Fibroblast of skin of scalp (primary cell): Measurements from ENCODE around the gene WDR37.
A peak's percentile ranks its signal among the peaks of the same experiment; 100 is the strongest.
"Not testable (repeated sequence)": the region's sequence is repeated elsewhere in the genome, so short reads cannot be mapped to it uniquely, and the experiment has no call there.

ENCODE experiments used
- DNase-seq: peaks from one replicate; pipeline ENCODE4 v3.0.0-alpha.2; 2013

The WDR37 gene

DNA sequence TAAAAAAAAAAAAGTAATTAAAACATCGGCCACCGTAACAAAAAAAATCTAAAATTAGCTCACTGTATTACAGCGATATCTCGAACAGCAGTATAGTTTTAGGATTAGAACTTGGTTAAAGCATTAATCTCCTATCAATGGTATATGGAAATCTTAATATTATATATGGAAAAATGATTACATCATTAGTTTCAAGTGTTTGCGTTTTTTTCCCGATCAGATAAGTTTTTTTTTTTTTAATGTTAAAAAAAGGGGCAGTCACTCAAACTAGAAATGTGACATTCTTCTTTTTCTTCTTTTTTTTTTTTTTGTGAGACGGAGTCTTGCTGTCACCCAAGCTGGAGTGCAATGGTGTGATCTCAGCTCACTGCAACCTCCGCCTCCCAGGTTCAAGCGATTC, 14.7 kb upstream of the WDR37 start:
- no peak for DNase-seq

DNA sequence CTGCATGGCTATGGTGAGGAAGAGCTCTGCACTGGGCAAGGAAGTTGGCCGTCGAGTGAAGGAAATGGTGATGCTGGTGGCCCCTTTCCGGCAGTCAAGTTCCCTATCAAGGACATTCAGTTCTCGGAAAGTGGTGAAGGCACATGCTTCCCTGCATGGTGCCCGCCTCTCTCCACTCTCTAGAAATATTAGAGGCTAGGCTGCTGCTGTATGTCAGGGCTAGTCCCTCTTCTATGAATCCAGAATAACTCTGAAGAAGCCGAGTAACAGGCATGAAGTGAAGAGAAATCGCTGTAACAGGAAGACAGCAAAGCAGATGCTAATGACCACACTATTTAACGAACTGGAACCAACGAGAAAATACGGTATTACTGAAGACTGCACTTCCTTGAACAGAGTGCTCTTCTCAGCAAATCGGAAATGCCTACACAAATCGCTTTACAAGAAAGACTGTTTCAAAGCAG, 12.6 kb upstream of the WDR37 start:
- DNase-seq = no peak

DNA sequence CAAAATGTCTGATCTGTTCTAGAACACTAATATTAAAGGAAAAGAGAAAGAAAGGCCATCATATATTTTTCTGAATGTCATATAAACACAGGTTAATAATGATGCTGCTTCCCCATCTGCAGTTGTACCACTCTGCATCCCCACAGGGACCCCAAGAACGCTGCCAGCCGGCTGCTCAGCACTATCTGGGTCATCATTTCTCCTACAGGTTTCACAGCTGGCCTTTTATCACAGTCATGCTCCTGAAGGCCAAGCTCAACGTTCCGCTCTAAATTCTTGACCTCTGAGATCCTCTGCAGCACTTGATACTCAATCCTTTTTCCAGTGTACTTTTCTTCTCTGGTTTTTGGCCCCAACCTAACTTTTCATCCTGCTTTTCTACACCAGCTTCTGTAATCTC, 12.0 kb upstream of the WDR37 start:
- DNase-seq = no peak

DNA sequence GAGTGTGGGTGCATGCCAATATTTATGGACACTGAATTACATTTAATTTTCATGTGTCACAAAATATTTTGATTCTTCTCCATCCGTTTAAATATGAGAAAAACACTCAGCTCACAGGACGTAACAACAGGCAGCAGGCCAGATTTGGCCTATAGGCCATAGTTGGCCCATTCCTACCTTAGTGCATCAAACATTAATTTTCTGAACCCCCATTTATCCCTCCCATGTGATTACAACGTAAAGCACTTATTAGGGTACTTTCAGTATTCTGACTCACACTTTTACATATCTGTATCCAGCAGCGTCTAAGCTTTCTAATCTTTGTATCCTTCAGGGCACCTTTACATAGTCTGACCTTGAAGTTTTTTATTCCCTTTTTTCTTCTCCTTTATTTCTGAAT, 11.2 kb upstream of the WDR37 start:
- DNase-seq = no peak

DNA sequence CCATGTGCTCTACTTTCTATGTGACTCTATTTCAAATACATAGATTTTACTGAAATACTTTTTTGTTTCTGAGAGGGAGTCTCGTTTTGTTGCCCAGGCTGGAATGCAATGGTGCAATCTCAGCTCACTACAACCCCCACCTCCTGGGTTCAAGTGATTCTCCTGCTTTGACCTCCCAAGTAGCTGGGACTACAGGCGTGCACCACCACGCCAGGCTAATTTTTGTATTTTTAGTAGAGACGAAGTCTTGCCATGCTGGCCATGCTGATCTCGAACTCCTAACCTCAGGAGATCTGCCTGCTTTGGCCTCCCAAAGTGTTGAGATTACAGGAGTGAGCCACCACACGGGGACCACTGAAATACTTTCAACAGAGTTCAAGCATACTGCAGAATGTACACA, 10.8 kb upstream of the WDR37 start:
- DNase-seq = no peak

DNA sequence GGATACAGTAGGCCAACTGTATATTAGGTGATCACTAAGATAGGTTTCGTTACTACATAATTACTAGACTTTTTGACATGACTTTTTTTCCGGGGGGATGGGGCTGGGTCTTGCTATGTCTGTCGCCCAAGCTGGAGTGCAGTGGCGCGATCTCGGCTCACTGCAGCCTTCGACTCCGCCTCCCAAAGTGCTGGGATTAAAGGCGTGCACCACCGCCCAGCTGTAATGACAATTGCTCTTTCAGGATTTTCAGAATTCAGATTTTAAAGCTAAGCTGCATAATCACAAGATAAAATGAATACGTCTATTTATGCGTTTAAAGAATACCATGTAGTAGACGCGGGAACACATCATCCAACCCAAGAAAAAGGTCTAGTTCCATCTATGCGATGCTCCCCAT, 8.2 kb upstream of the WDR37 start:
- DNase-seq = no peak

DNA sequence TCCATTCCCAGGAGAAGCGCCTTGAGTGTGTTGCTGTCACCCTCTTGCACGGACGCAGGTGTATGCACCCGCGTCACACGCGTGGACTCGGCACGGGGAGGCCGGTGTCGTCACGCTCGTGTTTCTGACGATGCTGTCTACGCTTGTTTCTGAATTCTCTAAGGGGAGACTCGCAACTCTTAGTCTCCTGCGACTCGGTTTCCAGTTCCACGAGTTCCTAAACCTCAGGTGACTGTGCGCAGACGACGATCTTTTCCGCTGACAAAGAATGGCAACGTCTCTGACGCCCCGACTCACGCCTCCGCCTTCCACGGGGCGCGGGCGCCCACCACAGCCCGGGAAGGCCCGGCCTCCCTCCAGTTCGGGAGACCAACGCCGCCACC, 7.8 kb upstream of the WDR37 start:
- peak; percentile 18 for DNase-seq

DNA sequence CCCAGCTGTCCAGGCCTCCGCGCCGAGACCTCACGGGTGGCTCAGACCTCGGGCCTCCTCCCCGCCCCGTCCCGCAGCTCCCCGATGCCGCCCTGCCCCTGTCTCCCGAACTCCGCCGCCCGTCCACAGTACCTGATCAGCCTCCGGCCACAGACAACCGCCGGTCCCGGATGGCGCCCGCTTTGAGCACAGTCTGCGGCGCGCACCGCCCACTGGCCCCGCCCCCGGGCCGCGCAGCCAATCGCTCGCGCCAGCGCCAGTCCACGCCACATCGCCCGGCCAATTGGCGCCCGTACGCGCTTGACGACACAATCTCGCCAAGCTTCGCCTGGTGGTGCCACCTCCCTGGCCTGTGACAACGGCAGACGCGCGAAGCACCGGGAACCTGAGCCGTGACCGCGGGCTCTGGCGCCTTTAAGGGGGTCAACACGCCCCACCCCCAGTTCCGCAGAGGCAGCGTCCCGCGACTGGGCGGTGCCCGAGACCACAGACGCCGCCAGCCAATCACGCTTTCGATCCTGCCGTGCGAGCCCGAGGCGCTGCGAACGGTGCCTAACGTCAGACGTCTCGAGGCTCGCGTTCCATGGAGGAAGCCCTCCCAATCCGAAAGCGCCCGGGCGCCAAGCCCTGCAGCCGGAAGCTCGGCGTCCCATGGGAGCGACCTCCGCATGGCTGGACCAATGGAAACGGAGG, 7.3 kb upstream of the WDR37 start, which contains the start of gene IDI1:
Gene IDI1 (minus strand): TSS at position 388 of the 693 bp plus-strand sequence. CDS start 116 bp downstream, at position 272.
- peak; percentile 99 for DNase-seq

DNA sequence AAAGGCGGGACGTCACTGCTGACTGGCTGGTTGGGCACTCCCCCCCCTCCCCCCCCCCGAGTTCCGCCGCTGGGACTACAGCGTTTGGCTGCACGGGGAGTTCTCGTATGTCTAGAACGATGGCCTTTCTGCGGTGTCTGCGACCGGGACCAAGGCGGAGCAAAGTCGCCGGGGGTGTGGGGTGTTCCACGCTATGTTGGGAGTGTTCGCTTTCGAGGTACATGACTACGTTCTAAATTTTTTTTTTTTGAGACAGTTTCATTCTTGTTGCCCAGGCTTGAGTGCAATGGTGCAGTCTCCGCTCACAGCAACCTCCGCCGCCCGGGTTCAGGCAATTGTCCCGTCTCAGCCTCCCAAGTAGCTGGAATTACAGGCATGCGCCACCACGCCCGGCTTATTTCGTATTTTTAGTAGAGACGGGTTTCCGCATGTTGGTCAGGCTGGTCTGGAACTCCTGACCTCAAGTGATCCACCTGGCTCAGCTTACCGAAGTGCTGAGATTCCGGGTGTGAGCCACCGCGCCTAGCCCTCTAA, 6.7 kb upstream of the WDR37 start:
- DNase-seq = no peak

DNA sequence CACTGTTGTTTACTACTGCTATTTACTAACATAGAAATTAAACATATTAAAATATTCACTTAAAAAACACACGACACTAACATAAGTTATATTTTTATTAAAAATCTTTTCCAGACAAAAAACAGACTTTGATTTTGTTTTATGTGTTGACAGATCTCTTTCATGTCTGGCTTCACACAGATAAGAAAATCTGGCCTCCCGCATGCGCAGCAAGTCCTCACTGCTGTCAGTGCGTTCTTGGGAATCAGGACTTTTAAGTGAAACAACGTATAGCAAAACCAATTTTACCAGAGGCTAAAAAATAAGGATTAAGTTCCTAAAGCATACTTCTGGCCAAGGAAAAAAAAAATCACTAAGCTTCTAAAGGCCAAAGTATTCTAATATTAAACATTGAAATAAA, 6.0 kb upstream of the WDR37 start:
- DNase-seq = peak; percentile 9

DNA sequence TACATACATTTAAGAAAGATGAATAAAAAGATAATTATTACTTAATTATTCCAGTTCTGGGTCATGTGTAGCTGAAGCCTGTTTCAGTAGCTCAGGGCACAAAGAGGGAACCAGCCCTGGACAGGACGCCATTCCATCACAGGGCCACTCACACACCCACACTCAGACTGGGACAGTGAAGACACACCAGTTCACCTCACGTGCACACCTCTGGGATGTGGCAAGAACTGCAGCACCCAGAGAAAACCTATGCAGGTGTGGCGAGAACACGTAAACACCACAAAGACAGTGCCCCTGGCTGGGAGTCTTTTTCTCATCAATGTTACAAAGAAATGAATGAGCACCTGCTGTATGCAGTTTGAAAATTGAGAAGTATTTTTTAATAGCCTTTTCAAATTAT, 5.6 kb upstream of the WDR37 start:
- DNase-seq = no peak

DNA sequence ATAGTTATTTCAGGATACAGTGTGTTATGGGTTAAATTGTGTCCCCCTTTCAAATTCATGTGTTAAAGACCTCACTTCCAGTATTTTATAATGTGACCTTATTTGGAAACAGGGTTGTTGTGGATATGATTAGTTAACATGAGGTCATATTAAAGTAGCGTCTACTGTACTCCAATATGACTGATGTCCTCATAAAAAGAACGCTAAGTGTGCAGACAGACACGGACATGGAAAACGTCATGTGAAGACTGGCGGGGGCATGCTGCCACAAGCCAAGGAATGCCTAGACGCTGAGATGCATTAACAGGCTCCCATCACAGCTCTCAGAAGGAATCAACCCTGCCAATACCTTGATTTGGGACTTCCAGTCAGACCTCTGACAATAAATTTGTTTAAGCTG, 1.5 kb upstream of the WDR37 start:
- no peak for DNase-seq

DNA sequence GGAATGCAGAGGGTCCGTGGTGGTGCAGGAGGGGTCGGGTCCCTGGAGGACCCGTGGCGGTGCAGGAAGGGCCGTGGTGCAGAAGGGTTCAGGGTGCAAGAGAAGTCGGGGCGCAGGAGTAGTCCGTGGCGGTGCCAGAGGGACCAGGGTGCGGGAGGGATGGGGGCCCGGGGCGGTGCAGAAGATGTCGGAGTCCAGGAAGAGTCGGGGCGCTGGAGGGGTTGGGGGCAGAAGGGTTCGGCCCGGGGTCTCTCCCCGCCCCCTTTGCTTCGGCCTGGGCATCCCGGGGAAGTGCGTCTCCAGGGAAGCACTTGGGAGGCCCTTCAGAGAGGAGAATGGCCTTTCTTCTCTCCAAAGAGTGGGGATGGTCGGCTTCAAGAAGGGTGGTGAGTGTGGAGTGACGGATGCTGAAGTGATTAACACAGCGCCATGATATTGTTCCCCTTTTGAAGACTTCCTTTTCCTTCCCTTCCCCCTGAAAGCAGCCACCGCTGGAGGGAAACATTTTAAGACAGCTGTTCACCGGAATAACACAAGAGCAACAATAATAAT, 997 bp downstream of the WDR37 start:
- no peak for DNase-seq

DNA sequence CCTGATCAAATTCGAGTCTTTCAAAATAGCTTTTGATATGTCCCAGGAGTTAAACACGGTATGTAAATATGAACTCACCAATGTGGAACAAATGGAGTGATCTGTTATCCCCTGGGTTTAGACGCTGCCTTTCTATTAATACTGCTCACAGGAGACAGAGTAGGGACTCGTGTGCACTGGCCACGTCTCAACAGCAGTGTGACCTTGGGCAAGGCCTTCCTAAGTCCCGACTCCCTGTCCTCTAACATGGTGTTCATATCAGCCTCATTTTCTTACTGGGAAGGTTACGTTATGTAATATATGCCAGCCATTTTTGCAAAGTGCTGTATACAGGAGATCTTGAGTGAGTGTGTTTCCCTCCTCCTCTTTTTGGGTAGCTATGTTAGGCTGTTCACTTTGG, 1.8 kb downstream of the WDR37 start:
- no peak for DNase-seq

DNA sequence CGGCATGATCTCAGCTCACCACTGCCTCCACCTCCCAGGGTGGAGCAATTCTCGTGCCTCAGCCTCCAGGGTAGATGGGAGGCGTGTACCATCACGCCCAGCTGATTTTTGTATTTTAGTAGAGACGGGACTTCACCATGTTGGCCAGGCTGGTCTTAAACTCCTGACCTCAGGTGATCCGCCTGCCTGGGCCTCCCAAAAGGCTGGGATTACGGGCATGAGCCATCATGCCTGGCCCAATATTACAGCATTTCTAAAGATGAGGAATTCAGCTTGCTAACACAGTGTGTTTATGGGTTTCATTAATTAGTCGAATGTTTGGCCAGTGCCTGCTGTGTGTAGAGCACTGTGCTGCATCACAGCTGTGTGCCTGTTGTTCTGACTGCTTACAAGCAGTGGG, 3.7 kb downstream of the WDR37 start:
- no peak for DNase-seq

DNA sequence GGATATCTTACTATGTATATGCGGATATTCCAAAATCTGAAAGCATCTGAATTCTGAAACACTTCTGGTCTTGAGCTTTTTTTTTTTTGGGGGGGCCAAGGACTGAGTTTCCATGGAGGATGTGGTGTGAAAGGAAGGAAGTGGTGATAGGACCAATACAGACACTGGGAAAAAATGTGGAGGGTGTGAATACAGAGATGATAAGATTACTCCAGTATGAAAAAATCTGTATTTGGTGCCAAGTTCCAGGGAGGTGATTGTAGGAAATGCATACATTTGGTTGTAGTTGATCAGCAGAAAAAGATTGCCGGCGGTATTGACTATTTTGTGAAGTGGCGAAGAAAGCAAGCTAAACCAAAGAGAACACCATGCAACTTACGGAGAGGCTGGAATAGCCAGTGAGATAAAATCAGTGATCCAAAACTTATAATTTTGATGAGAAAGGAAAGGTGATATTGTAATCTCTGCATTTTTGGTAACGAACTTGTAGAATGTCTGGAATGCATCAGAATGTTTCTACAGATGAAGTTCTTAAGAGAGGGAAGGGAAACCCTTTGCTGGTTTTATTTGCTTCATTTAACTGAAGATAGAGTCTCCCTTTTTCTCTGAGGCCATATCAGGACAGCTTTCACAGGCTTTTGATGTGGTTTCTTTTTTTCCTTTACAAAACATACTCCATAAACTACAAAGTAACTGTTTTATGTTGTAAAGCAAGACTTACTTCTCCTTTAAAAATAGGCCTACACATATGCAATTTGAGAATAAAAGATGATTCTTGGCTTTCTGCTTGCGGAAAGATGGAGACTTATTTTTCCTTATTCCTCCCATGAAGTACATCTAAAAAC, 6.0 kb downstream of the WDR37 start:
- DNase-seq = peak; percentile 62

DNA sequence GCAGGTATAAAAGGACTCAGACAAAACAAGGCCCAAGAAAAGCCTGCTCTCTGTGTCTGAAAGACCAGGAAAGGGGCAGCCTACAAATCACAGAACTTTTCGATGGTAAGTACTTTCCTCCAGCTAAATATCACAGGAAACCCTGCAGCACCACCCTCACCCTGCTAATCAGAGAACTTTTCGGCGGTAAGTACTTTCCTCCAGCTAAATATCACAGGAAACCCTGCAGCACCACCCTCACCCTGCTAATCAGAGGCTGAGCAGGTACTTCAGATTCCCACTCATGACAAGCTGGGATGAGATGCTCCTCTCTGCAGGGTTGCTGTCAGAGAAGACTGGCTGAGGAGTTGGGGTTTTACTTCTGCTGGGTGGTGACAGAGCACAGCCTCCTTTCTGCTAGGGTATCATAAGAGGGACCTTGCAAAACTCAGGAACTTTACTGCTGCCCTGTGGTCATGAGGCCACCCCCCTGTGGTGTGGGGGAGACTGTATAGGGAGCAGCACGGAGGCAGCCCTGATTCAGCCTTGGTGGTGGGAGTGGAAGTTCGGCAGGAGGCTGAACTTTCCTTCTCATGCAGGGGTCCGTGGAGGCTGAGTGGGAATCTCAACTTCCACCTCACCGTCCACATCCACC, 7.2 kb downstream of the WDR37 start:
- DNase-seq = no peak

DNA sequence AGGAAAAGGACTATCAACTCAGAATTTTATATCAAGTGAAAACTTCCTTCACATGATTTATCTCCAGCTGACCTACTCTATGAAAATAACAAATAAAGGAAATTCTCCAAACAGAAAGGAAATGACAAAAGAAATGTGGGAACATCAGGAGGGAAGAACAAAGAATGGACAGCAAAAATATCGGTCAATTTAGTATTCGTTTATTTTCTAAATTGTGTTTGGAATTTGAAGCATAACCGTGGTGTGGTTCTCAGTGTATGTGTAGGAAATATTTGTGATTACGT, 8.7 kb downstream of the WDR37 start:
- no peak for DNase-seq

DNA sequence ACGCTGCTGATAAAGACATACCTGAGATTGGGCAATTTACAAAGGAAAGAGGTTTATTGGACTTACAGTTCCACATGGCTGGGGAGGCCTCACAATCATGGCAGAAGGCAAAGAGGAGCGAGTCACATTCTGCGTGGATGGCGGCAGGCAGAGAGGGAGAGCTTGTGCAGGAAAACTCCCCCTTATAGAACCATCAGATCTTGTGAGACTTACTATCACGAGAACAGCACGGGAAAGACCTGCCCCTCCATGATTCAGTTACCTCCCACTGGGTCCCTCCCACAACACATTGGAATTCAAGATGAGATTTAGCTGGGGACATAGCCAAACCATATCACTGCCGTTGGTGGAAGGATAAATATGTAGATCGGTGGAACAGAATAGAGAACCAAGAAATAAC, 10.5 kb downstream of the WDR37 start:
- DNase-seq = not testable (repeated sequence)

DNA sequence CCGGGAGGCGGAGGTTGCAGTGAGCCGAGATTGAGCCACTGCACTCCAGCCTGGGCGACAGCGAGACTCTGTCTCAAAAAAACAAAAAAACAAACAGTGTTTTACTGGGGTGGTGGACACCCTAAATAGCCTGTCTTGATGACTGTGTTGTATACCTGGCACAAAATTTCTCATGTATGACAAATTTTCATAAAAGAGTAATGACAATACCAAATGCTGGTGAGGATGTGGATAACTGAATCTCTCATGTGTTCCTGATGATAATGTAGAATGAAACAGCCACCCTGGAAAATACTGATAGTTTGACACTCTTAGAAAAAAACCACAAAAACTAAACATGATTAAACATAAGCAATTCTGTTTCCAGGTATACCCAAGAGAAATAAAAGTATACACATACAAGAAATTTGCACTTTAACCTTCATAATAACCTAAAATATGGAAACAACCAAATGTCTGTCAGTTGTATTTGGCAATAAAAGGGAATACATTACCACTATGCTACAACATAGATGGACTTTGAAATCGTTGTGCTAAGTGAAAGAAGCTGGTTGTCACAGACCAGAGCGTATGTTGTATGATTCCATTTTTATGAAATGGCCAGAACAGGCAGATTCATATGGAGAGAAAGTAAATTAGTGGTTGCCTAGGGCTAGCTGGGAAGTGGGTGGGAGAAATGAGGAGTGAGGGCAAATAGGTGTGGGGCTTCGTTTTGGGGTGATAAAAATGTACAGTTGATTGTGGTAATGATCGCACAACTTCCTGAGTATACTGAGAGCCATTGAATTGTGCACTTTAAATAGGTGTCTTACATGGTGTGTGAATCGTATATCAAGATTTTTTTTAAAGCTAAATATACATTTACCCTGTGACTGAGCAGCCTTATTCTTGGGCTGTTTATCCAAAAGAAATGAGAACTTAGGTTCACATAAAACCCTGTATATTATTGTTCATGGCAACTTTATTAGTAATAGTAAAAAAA, 12.5 kb downstream of the WDR37 start:
- no peak for DNase-seq

DNA sequence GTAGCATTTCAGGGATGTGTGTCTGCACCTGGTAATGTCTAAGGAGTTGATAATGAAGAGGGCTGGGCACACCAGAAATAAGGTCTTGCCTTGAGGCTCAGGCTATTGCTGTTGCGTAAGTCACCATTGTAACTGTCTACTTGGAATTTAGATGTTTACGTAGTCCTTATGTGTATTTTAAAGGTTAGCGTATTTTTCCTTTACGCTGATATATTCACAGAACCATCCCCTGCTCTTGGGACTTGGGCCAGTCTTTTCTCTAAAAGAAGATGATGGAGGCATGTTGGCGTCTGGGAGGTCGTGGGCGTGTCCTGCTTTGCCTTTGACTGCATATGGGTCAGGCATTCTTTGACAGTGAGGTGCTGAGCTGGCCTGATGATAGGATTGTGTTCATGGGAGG, 14.7 kb downstream of the WDR37 start:
- DNase-seq = no peak
